ENCODE measurements around the gene DNAJC27. TPM values are rescaled to one million over a fixed set of nuclear protein-coding genes. Genes with fewer than 3 reads are reported as not detected.
"Not testable (repeated sequence)": the region's sequence is repeated elsewhere in the genome, so short reads cannot be mapped to it uniquely, and the experiment has no call there.

Gene DNAJC27
- total RNA-seq, 1 experiment from 2014 or later = 6.7 TPM

DNA sequence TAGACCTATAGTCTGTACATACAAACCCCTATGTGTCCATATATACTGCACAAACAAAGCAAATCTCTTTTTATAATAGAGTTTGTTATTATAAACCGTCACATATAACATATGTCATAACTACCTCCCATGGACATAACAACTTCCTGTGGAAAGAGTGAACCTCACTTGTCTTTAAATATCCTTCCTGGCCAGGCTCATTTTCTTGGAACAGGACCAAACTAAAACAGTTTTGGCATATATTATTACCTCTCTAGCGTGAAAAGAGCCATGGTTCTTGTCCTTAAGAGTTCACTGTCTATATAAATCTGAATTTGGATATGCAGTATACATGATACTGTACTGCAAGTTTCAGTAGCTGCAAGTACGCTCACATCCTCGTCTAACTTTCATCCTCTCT lies 28.3 kb upstream of the DNAJC27 start:
- H3K9me2 ChIP-seq (replicated peaks; ENCODE audit: insufficient read depth, low read length) = no peaks in the 10 kb centered on the region
- DNase-seq = no peak
- no peak overlapping the region for H3K4me3 ChIP-seq (ENCODE audit: low read length)
- H4K20me1 ChIP-seq (ENCODE audit: insufficient read depth, low read depth, low read length) = no peaks in the 10 kb centered on the region
- no peak overlapping the region for H3K4me2 ChIP-seq (ENCODE audit: low read depth, low read length, poor library complexity, severe bottlenecking)
- no peaks in the 10 kb centered on the region for H3K9me3 ChIP-seq (ENCODE audit: low read length)
- H3K36me3 ChIP-seq (ENCODE audit: insufficient read depth, low read length) = no peaks in the 10 kb centered on the region
- no peaks in the 10 kb centered on the region for H3K79me2 ChIP-seq (ENCODE audit: low read length)
- no peak overlapping the region for H3K27ac ChIP-seq (ENCODE audit: low read length)
- no peak overlapping the region for H2AFZ ChIP-seq (ENCODE audit: low read length)
- H3K9ac ChIP-seq (ENCODE audit: low read length) = no peak overlapping the region
- H3K4me1 ChIP-seq (ENCODE audit: low read length) = peaks cover 15% of the 10 kb centered on the region
- 0 out of 2 replicates have a peak, but pooled peaks cover 4% of the 10 kb centered on the region for H3K27me3 ChIP-seq (ENCODE audit: low read length)

DNA sequence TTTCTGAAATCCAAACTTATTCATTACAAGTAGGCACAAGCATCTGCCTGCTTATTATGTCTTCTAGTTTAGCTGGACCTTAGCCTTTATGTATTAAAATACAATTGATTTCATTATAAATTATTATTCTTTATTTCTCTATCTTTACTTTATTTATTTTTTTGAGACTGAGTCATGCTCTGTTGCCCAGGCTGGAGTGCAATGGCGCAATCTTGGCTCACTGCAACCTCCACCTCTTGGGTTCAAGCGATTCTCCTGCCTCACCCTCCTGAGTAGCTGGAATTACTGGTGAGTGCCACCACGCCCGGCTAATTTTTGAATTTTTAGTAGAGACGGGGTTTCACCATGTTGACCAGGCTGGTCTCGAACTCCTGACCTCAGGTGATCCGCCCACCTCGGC lies 27.3 kb upstream of the DNAJC27 start:
- H2AFZ ChIP-seq (ENCODE audit: low read length); H3K9me3 ChIP-seq (ENCODE audit: low read length); H3K4me2 ChIP-seq (ENCODE audit: low read depth, low read length, poor library complexity, severe bottlenecking); H3K4me3 ChIP-seq (ENCODE audit: low read length); H3K9ac ChIP-seq (ENCODE audit: low read length); DNase-seq; H3K27me3 ChIP-seq (ENCODE audit: low read length); H3K79me2 ChIP-seq (ENCODE audit: low read length); H3K27ac ChIP-seq (ENCODE audit: low read length); H3K9me2 ChIP-seq (replicated peaks; ENCODE audit: insufficient read depth, low read length); H3K36me3 ChIP-seq (ENCODE audit: insufficient read depth, low read length); H4K20me1 ChIP-seq (ENCODE audit: insufficient read depth, low read depth, low read length): not testable (repeated sequence)
- H3K4me1 ChIP-seq (ENCODE audit: low read length) = peaks cover 15% of the 10 kb centered on the region

DNA sequence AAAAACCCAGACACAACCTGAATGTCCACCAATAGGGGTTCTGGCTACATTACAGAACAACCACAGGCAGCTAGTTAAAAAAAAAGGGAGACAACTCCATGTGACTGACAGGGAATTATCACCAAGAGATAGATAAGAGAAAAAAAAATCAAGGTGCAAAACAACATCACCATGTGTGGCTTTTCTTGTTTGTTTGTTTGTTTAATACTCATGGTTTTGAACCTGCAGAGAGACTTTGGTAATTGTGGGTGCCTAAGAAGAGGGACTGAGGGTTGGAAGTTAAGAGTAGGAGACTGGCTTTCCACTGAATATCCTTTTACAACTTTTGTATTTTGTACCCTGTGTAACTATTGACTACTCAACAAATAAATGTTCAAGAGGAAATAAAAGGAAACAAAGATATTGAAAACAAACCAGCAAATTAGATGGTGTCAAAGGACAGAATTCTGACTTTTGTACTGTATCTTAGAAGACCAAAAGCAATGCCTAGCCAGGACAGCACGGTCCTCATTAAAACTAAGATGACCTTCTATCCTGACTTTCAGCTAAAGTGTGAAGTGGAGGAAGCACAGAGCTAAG lies 22.5 kb upstream of the DNAJC27 start:
- H3K27ac ChIP-seq (ENCODE audit: low read length) = no peak overlapping the region
- no peaks in the 10 kb centered on the region for H3K9me2 ChIP-seq (replicated peaks; ENCODE audit: insufficient read depth, low read length)
- no peak for DNase-seq
- H2AFZ ChIP-seq (ENCODE audit: low read length) = no peak overlapping the region
- H3K27me3 ChIP-seq (ENCODE audit: low read length) = no peaks in the 10 kb centered on the region
- H3K9ac ChIP-seq (ENCODE audit: low read length) = no peak overlapping the region
- H3K4me3 ChIP-seq (ENCODE audit: low read length) = no peak overlapping the region
- H3K36me3 ChIP-seq (ENCODE audit: insufficient read depth, low read length) = no peaks in the 10 kb centered on the region
- H3K4me1 ChIP-seq (ENCODE audit: low read length) = no peaks in the 10 kb centered on the region
- no peaks in the 10 kb centered on the region for H3K79me2 ChIP-seq (ENCODE audit: low read length)
- no peaks in the 10 kb centered on the region for H4K20me1 ChIP-seq (ENCODE audit: insufficient read depth, low read depth, low read length)
- H3K4me2 ChIP-seq (ENCODE audit: low read depth, low read length, poor library complexity, severe bottlenecking) = no peak overlapping the region
- H3K9me3 ChIP-seq (ENCODE audit: low read length) = no peaks in the 10 kb centered on the region

DNA sequence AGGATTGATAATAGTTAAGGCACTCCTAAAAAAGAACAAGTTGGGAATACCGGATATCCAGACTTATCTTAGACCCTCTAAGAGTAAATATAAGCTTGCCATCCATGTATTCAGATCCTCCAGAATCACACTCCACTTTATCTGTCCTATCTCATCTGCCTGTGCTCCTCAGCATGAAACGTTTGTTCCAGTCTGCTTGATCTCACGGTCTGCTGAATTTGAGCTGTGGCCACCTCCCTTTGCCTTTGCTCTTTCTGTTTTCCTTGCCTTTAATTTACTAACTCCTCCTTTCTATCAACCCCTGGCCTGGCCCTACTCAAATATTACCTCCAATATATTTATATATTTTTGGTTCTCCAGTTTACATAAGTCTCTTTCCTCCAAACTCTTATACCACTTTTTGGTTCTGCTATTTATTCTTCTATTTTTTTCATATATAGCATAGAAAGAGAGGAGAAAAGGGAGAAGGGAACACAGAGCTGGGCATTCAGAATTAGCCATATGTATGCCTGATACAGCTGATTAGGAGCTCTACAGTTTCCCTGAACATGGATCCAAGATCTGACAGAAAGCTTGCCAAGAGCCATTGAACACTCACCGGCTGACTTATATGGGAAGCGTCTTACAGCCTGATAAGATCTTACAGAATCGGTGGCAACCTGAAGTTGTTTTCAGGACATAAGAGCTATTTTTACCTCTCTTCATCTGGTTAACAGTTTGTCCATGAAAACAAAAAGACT lies 21.8 kb upstream of the DNAJC27 start:
- H3K4me2 ChIP-seq (ENCODE audit: low read depth, low read length, poor library complexity, severe bottlenecking) = no peak overlapping the region
- no peak overlapping the region for H3K27ac ChIP-seq (ENCODE audit: low read length)
- no peaks in the 10 kb centered on the region for H3K36me3 ChIP-seq (ENCODE audit: insufficient read depth, low read length)
- no peak overlapping the region for H3K9ac ChIP-seq (ENCODE audit: low read length)
- H3K9me2 ChIP-seq (replicated peaks; ENCODE audit: insufficient read depth, low read length) = no peaks in the 10 kb centered on the region
- no peaks in the 10 kb centered on the region for H3K79me2 ChIP-seq (ENCODE audit: low read length)
- H3K4me1 ChIP-seq (ENCODE audit: low read length) = no peaks in the 10 kb centered on the region
- DNase-seq = no peak
- no peaks in the 10 kb centered on the region for H3K9me3 ChIP-seq (ENCODE audit: low read length)
- H3K4me3 ChIP-seq (ENCODE audit: low read length) = no peak overlapping the region
- no peaks in the 10 kb centered on the region for H4K20me1 ChIP-seq (ENCODE audit: insufficient read depth, low read depth, low read length)
- no peak overlapping the region for H2AFZ ChIP-seq (ENCODE audit: low read length)
- no peaks in the 10 kb centered on the region for H3K27me3 ChIP-seq (ENCODE audit: low read length)

DNA sequence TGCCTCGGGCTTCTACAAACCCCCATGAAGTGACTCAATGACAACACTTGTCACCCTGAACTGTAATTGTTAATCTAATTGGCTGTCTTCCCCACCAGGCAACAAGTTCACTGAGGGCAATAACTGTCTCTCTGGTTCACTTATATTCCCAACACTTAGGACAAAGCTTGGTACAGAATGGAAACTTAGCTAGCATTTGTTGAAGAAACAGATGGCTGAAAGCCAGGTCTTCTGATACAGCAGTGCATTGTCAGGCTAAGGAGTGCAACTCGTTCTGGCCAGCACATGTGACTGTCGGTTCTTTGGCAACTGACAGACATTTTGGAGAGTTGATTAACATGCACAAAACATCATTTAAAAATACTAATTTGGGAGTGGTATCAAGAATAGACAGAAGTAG lies 14.6 kb upstream of the DNAJC27 start:
- Histone ChIP-seq H3K4me2 (ENCODE audit: low read depth, low read length, poor library complexity, severe bottlenecking) (no peak overlapping the region), H3K27ac (ENCODE audit: low read length) (no peak overlapping the region), H3K4me1 (ENCODE audit: low read length) (no peaks in the 10 kb centered on the region), H4K20me1 (ENCODE audit: insufficient read depth, low read depth, low read length) (no peaks in the 10 kb centered on the region), H3K9me3 (ENCODE audit: low read length) (no peaks in the 10 kb centered on the region), H3K36me3 (ENCODE audit: insufficient read depth, low read length) (no peaks in the 10 kb centered on the region), H2AFZ (ENCODE audit: low read length) (no peak overlapping the region), H3K27me3 (ENCODE audit: low read length) (no peaks in the 10 kb centered on the region), H3K4me3 (ENCODE audit: low read length) (no peak overlapping the region), H3K79me2 (ENCODE audit: low read length) (no peaks in the 10 kb centered on the region), H3K9me2 (replicated peaks; ENCODE audit: insufficient read depth, low read length) (no peaks in the 10 kb centered on the region), H3K9ac (ENCODE audit: low read length) (no peak overlapping the region)
- DNase-seq = no peak

DNA sequence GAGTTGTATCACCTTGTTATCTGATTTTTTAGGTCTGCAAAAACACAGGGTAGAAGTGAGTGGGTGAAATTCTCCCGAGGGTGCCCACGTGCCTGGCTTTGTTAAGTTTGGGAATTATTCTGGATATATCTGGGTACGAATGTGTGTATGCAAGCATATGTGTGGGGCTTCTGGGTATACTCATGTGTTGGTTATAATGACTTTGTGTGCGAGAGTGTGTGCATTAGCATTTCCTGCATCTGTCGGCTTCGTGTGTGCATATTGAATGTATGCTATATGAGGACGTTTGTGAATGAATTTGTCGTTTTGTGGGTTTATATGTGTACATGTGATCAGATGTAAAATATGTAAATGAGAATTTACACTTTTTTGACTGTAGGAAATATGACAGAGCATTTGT lies 13.8 kb upstream of the DNAJC27 start:
- Histone ChIP-seq H3K36me3 (ENCODE audit: insufficient read depth, low read length) (no peaks in the 10 kb centered on the region), H4K20me1 (ENCODE audit: insufficient read depth, low read depth, low read length) (no peaks in the 10 kb centered on the region), H3K27ac (ENCODE audit: low read length) (no peak overlapping the region), H2AFZ (ENCODE audit: low read length) (no peak overlapping the region), H3K4me2 (ENCODE audit: low read depth, low read length, poor library complexity, severe bottlenecking) (no peak overlapping the region), H3K4me1 (ENCODE audit: low read length) (no peaks in the 10 kb centered on the region), H3K9ac (ENCODE audit: low read length) (no peak overlapping the region), H3K9me3 (ENCODE audit: low read length) (no peaks in the 10 kb centered on the region), H3K9me2 (replicated peaks; ENCODE audit: insufficient read depth, low read length) (no peaks in the 10 kb centered on the region), H3K4me3 (ENCODE audit: low read length) (no peak overlapping the region), H3K27me3 (ENCODE audit: low read length) (no peaks in the 10 kb centered on the region), H3K79me2 (ENCODE audit: low read length) (no peaks in the 10 kb centered on the region)
- DNase-seq = no peak

DNA sequence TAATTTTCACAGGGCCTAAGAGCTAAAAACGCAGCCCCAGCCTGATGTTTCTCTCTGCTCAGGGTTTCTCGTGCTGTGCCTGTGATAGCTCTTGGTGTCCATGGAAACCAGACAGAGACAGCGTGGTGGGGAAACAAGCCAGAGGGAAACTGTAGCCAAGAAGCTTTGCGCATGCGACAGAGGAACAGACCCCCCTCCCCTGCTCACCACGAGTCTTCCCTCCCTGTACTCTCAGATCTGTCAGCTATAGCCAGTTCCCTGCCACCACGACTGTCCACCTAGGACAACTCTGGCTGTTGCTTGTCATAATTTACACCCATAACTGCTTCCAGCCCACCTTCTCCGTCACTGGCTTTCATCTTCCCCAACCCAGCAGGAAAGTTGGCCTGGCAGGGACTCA lies 13.2 kb upstream of the DNAJC27 start:
- Histone ChIP-seq H3K9ac (ENCODE audit: low read length) (no peak overlapping the region), H3K27ac (ENCODE audit: low read length) (no peak overlapping the region), H3K9me2 (replicated peaks; ENCODE audit: insufficient read depth, low read length) (no peaks in the 10 kb centered on the region), H4K20me1 (ENCODE audit: insufficient read depth, low read depth, low read length) (no peaks in the 10 kb centered on the region), H3K79me2 (ENCODE audit: low read length) (no peaks in the 10 kb centered on the region), H3K36me3 (ENCODE audit: insufficient read depth, low read length) (no peaks in the 10 kb centered on the region), H3K4me1 (ENCODE audit: low read length) (no peaks in the 10 kb centered on the region), H3K27me3 (ENCODE audit: low read length) (no peaks in the 10 kb centered on the region), H3K4me2 (ENCODE audit: low read depth, low read length, poor library complexity, severe bottlenecking) (no peak overlapping the region), H2AFZ (ENCODE audit: low read length) (no peak overlapping the region), H3K4me3 (ENCODE audit: low read length) (no peak overlapping the region), H3K9me3 (ENCODE audit: low read length) (no peaks in the 10 kb centered on the region)
- no peak for DNase-seq

DNA sequence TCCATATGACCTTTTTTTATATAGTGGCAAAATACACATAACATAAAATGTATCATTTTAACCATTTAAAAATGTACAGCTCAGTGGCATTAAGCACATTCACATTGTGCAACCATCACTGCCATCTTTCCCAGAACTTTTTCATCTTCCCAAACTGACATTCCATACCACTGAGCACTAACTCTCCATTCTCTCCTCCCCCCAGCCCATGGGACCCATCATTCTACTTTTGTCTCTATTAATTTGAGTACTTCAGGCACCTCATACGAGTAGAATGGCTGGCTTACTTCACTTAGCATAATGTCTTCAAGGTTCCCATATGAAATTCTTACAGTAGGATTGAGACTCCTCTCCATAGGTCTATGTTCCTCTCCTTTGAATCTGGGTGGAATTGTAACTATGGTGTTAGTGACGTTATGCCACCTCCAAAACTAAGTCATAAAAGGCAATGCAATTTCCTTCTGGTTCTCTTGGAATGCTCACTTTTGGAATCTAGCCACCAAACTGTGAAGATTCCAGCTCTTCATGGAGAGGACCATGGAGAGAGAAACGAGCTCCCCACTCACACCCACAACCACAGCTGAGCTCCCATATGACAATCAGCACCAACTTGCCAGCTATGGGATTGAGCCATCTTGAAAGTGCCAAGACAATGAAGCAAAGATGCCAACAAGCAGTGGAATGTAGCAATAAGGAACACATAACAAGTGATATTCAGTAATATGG lies 9.8 kb upstream of the DNAJC27 start:
- Histone ChIP-seq H3K27me3 (ENCODE audit: low read length) (no peaks in the 10 kb centered on the region), H3K4me2 (ENCODE audit: low read depth, low read length, poor library complexity, severe bottlenecking) (no peak overlapping the region), H2AFZ (ENCODE audit: low read length) (no peak overlapping the region), H3K79me2 (ENCODE audit: low read length) (no peaks in the 10 kb centered on the region), H3K36me3 (ENCODE audit: insufficient read depth, low read length) (no peaks in the 10 kb centered on the region), H3K9ac (ENCODE audit: low read length) (no peak overlapping the region), H3K27ac (ENCODE audit: low read length) (no peak overlapping the region), H3K4me1 (ENCODE audit: low read length) (no peaks in the 10 kb centered on the region), H4K20me1 (ENCODE audit: insufficient read depth, low read depth, low read length) (no peaks in the 10 kb centered on the region), H3K4me3 (ENCODE audit: low read length) (no peak overlapping the region), H3K9me2 (replicated peaks; ENCODE audit: insufficient read depth, low read length) (no peaks in the 10 kb centered on the region), H3K9me3 (ENCODE audit: low read length) (no peaks in the 10 kb centered on the region)
- DNase-seq = no peak

Data from Karpas-422 (cell line).